ENCODE results near the gene GPRIN2. TPM values are rescaled to one million over a fixed set of nuclear protein-coding genes. Genes with fewer than 3 reads are reported as not detected.
A peak's percentile ranks its signal among the peaks of the same experiment; 100 is the strongest.
"Not testable (repeated sequence)": the region's sequence is repeated elsewhere in the genome, so short reads cannot be mapped to it uniquely, and the experiment has no call there.

GPRIN2 gene
- total and polyA plus RNA-seq, 2 donors: 0.27 to 1.2 TPM

- DNase-seq (ENCODE audit: extremely low spot score): no peak
- Histone ChIP-seq H3K4me1 (ENCODE audit: insufficient read depth) (no peaks in the 10 kb centered on the region), H3K27ac (ENCODE audit: low read depth) (no peak overlapping the region), H3K4me3 (ENCODE audit: low read depth, low read length) (peak overlapping the region; percentile 4), H3K36me3 (ENCODE audit: insufficient read depth) (no peaks in the 10 kb centered on the region)
- 11% methylated on average over 42 of the region's 42 CpGs for WGBS
These were observed 15.3 kb downstream of the GPRIN2 start for GRCh38 chr10:46541017-46541661.

- H3K36me3 ChIP-seq (ENCODE audit: insufficient read depth): no peaks in the 10 kb centered on the region
- no peaks in the 10 kb centered on the region for H3K4me1 ChIP-seq (ENCODE audit: insufficient read depth)
- 79% methylated on average over 8 of the region's 8 CpGs for WGBS
- no peak overlapping the region for H3K4me3 ChIP-seq (ENCODE audit: low read depth, low read length)
- no peak for DNase-seq (ENCODE audit: extremely low spot score)
- no peak overlapping the region for H3K27ac ChIP-seq (ENCODE audit: low read depth)
These were observed 15.9 kb downstream of the GPRIN2 start for GRCh38 chr10:46540412-46541016.

GRCh38 chr10:46539596-46540411, 16.7 kb downstream of the GPRIN2 start:
- no peak for DNase-seq (ENCODE audit: extremely low spot score)
- 60% methylated on average over 14 of the region's 14 CpGs for WGBS
- H3K4me3 ChIP-seq (ENCODE audit: low read depth, low read length): no peak overlapping the region
- H3K27ac ChIP-seq (ENCODE audit: low read depth): no peak overlapping the region
- H3K36me3 ChIP-seq (ENCODE audit: insufficient read depth): no peaks in the 10 kb centered on the region
- no peaks in the 10 kb centered on the region for H3K4me1 ChIP-seq (ENCODE audit: insufficient read depth)

GRCh38 chr10:46538717-46539426, 17.6 kb downstream of the GPRIN2 start:
- no peaks in the 10 kb centered on the region for H3K36me3 ChIP-seq (ENCODE audit: insufficient read depth)
- no peak for DNase-seq (ENCODE audit: extremely low spot score)
- H3K4me1 ChIP-seq (ENCODE audit: insufficient read depth): no peaks in the 10 kb centered on the region
- no peak overlapping the region for H3K4me3 ChIP-seq (ENCODE audit: low read depth, low read length)
- no peak overlapping the region for H3K27ac ChIP-seq (ENCODE audit: low read depth)
- WGBS: 72% methylated on average over 3 of the region's 3 CpGs

- DNase-seq (ENCODE audit: extremely low spot score): no peak
- Histone ChIP-seq H3K36me3 (ENCODE audit: insufficient read depth) (no peaks in the 10 kb centered on the region), H3K4me1 (ENCODE audit: insufficient read depth) (no peaks in the 10 kb centered on the region), H3K27ac (ENCODE audit: low read depth) (no peak overlapping the region), H3K4me3 (ENCODE audit: low read depth, low read length) (no peak overlapping the region)
- 92% methylated on average over 5 of the region's 5 CpGs for WGBS
These were observed 18.3 kb downstream of the GPRIN2 start for GRCh38 chr10:46538155-46538554.

GRCh38 chr10:46537309-46537708, 19.1 kb downstream of the GPRIN2 start:
- Histone ChIP-seq H3K4me3 (ENCODE audit: low read depth, low read length) (no peak overlapping the region), H3K4me1 (ENCODE audit: insufficient read depth) (no peaks in the 10 kb centered on the region), H3K36me3 (ENCODE audit: insufficient read depth) (no peaks in the 10 kb centered on the region), H3K27ac (ENCODE audit: low read depth) (no peak overlapping the region)
- DNase-seq (ENCODE audit: extremely low spot score): no peak
- 75% methylated on average over 5 of the region's 5 CpGs for WGBS

GRCh38 chr10:46536781-46537180, 19.7 kb downstream of the GPRIN2 start:
- no peak for DNase-seq (ENCODE audit: extremely low spot score)
- no peak overlapping the region for H3K4me3 ChIP-seq (ENCODE audit: low read depth, low read length)
- no peak overlapping the region for H3K27ac ChIP-seq (ENCODE audit: low read depth)
- H3K36me3 ChIP-seq (ENCODE audit: insufficient read depth): no peaks in the 10 kb centered on the region
- no peaks in the 10 kb centered on the region for H3K4me1 ChIP-seq (ENCODE audit: insufficient read depth)
- WGBS: 88% methylated on average over 5 of the region's 5 CpGs

GRCh38 chr10:46536171-46536570, 20.3 kb downstream of the GPRIN2 start:
- Histone ChIP-seq H3K4me1 (ENCODE audit: insufficient read depth) (no peaks in the 10 kb centered on the region), H3K27ac (ENCODE audit: low read depth) (no peak overlapping the region), H3K4me3 (ENCODE audit: low read depth, low read length) (no peak overlapping the region), H3K36me3 (ENCODE audit: insufficient read depth) (no peaks in the 10 kb centered on the region)
- WGBS: 89% methylated on average over 6 of the region's 6 CpGs
- no peak for DNase-seq (ENCODE audit: extremely low spot score)

GRCh38 chr10:46534828-46535524, 21.5 kb downstream of the GPRIN2 start:
- WGBS: 84% methylated on average over 6 of the region's 6 CpGs
- Histone ChIP-seq H3K4me1 (ENCODE audit: insufficient read depth) (no peaks in the 10 kb centered on the region), H3K36me3 (ENCODE audit: insufficient read depth) (no peaks in the 10 kb centered on the region), H3K4me3 (ENCODE audit: low read depth, low read length) (no peak overlapping the region), H3K27ac (ENCODE audit: low read depth) (no peak overlapping the region)
- no peak for DNase-seq (ENCODE audit: extremely low spot score)

- 85% methylated on average over 1 of the region's 1 CpG for WGBS
- H3K4me1 ChIP-seq (ENCODE audit: insufficient read depth); H3K4me3 ChIP-seq (ENCODE audit: low read depth, low read length); H3K27ac ChIP-seq (ENCODE audit: low read depth); DNase-seq (ENCODE audit: extremely low spot score); H3K36me3 ChIP-seq (ENCODE audit: insufficient read depth): not testable (repeated sequence)
These were observed 24.2 kb downstream of the GPRIN2 start for GRCh38 chr10:46532256-46532655.

- no peak overlapping the region for H3K4me3 ChIP-seq (ENCODE audit: low read depth, low read length)
- 79% methylated on average over 18 of the region's 18 CpGs for WGBS
- no peak overlapping the region for H3K27ac ChIP-seq (ENCODE audit: low read depth)
- DNase-seq (ENCODE audit: extremely low spot score): no peak
- H3K36me3 ChIP-seq (ENCODE audit: insufficient read depth): no peaks in the 10 kb centered on the region
- no peaks in the 10 kb centered on the region for H3K4me1 ChIP-seq (ENCODE audit: insufficient read depth)
These were observed 25.9 kb downstream of the GPRIN2 start for GRCh38 chr10:46530249-46531186.

GRCh38 chr10:46529742-46530141, 26.7 kb downstream of the GPRIN2 start:
- DNase-seq (ENCODE audit: extremely low spot score); H3K4me3 ChIP-seq (ENCODE audit: low read depth, low read length); H3K36me3 ChIP-seq (ENCODE audit: insufficient read depth); H3K27ac ChIP-seq (ENCODE audit: low read depth); H3K4me1 ChIP-seq (ENCODE audit: insufficient read depth): not testable (repeated sequence)
- 88% methylated on average over 7 of the region's 7 CpGs for WGBS

Measured in urinary bladder (tissue), 4 donors.